HEK293 (cell line): ENCODE data around the gene GLIS1.

Experiments used
- CTCF ChIA-PET: fragments of 350-600 bp; formaldehyde crosslinking; extraction: SDS; loops from one replicate; lab custom pipeline; 2021; ENCODE audit warnings: antibody characterized with exemption; lab: Yijun Ruan, JAX
- POLR2A ChIA-PET: fragments of 300-600 bp; formaldehyde crosslinking; extraction: SDS; loops from one replicate; lab custom pipeline; 2020; ENCODE audit warnings: antibody characterized with exemption, inconsistent platforms; lab: Yijun Ruan, JAX
- H3K27ac ChIP-seq: fragments of 200-500 bp; sonication (Bioruptor generic); 2 replicates; pipeline ENCODE4 v1.5.1; 2014; ENCODE audit warnings: low read depth, low read length, control low read depth, inconsistent platforms; ENCODE audit errors: extremely low read depth
- H3K36me3 ChIP-seq, 2 experiments: fragments of 200-500 bp in 1 of 2; sonication (Bioruptor generic) in 1 of 2; 1 replicate in 1 of 2; 2 replicates in 1 of 2; pipeline ENCODE4 v1.5.1; 2014 to 2017; ENCODE audit warnings: inconsistent platforms in 2 of 2, low read length in 2 of 2; ENCODE audit not compliant: control insufficient read depth in 2 of 2, insufficient read depth in 1 of 2
- H3K4me1 ChIP-seq: fragments of 200-500 bp; sonication (Bioruptor generic); 2 replicates; pipeline ENCODE4 v1.5.1; 2014; ENCODE audit warnings: mild to moderate bottlenecking, low read length, inconsistent platforms; ENCODE audit not compliant: control insufficient read depth, insufficient read depth
- H3K4me3 ChIP-seq: 2 replicates; pipeline ENCODE4 v1.5.1; 2011; ENCODE audit warnings: low read depth, mild to moderate bottlenecking, control low read depth, low read length, moderate library complexity
- H3K9me3 ChIP-seq: fragments of 200-500 bp; sonication (Bioruptor generic); 2 replicates; pipeline ENCODE4 v1.5.1; 2014; ENCODE audit warnings: low read depth, low read length, inconsistent platforms; ENCODE audit not compliant: control insufficient read depth, insufficient read depth
- AEBP2 ChIP-seq: fragments of 450-650 bp; formaldehyde crosslinking; IDR thresholded peaks from 2 replicates; pipeline ENCODE4 v1.5.1; 2016; ENCODE audit warnings: missing biosample characterization, missing genetic modification characterization, borderline replicate concordance
- GLIS1 ChIP-seq: fragments of 450-650 bp; formaldehyde crosslinking; IDR thresholded peaks from 2 replicates; pipeline ENCODE4 v1.5.1; 2016; ENCODE audit warnings: missing biosample characterization, missing genetic modification characterization
- KLF10 ChIP-seq: fragments of 450-650 bp; IDR thresholded peaks from 2 replicates; pipeline ENCODE4 v1.5.1; 2018; ENCODE audit warnings: missing biosample characterization, mild to moderate bottlenecking, missing genetic modification characterization
- KLF7 ChIP-seq: fragments of 450-650 bp; formaldehyde crosslinking; IDR thresholded peaks from 2 replicates; pipeline ENCODE4 v1.5.1; 2016; ENCODE audit warnings: missing biosample characterization, missing genetic modification characterization, borderline replicate concordance
- PRDM6 ChIP-seq: fragments of 450-650 bp; formaldehyde crosslinking; IDR thresholded peaks from 2 replicates; pipeline ENCODE4 v1.5.1; 2017; ENCODE audit warnings: missing biosample characterization, missing genetic modification characterization
- RBAK ChIP-seq: fragments of 450-650 bp; formaldehyde crosslinking; IDR thresholded peaks from 2 replicates; pipeline ENCODE4 v1.5.1; 2016; ENCODE audit warnings: missing biosample characterization, missing genetic modification characterization
- SCRT1 ChIP-seq: fragments of 450-650 bp; formaldehyde crosslinking; IDR thresholded peaks from 2 replicates; pipeline ENCODE4 v1.5.1; 2016; ENCODE audit warnings: missing biosample characterization, missing genetic modification characterization, borderline replicate concordance
- ZBTB21 ChIP-seq: fragments of 450-650 bp; formaldehyde crosslinking; IDR thresholded peaks from 2 replicates; pipeline ENCODE4 v1.5.1; 2017; ENCODE audit warnings: missing biosample characterization, missing genetic modification characterization
- ZBTB26 ChIP-seq: fragments of 450-650 bp; formaldehyde crosslinking; optimal IDR thresholded peaks from 2 replicates; pipeline ENCODE3; 2016; ENCODE audit warnings: missing biosample characterization, mild to moderate bottlenecking, missing genetic modification characterization
- ZFP3 ChIP-seq: fragments of 450-650 bp; formaldehyde crosslinking; IDR thresholded peaks from 2 replicates; pipeline ENCODE4 v1.5.1; 2016; ENCODE audit warnings: low read depth, missing biosample characterization, missing genetic modification characterization
- ZNF146 ChIP-seq: fragments of 450-650 bp; formaldehyde crosslinking; IDR thresholded peaks from 2 replicates; pipeline ENCODE4 v1.5.1; 2016; ENCODE audit warnings: missing biosample characterization, missing genetic modification characterization
- ZNF16 ChIP-seq: fragments of 450-650 bp; formaldehyde crosslinking; IDR thresholded peaks from 2 replicates; pipeline ENCODE4 v1.5.1; 2016; ENCODE audit warnings: low read depth, missing biosample characterization, missing genetic modification characterization
- ZNF169 ChIP-seq: fragments of 450-650 bp; formaldehyde crosslinking; IDR thresholded peaks from 2 replicates; pipeline ENCODE4 v1.5.1; 2016; ENCODE audit warnings: missing biosample characterization, missing genetic modification characterization
- ZNF174 ChIP-seq: fragments of 450-650 bp; formaldehyde crosslinking; IDR thresholded peaks from 2 replicates; pipeline ENCODE4 v1.5.0; 2017; ENCODE audit warnings: missing biosample characterization, mild to moderate bottlenecking, missing genetic modification characterization
- ZNF202 ChIP-seq: fragments of 450-650 bp; formaldehyde crosslinking; IDR thresholded peaks from 2 replicates; pipeline ENCODE4 v1.5.1; 2016; ENCODE audit warnings: missing biosample characterization, missing genetic modification characterization, borderline replicate concordance
- ZNF211 ChIP-seq: fragments of 450-650 bp; formaldehyde crosslinking; IDR thresholded peaks from 2 replicates; pipeline ENCODE4 v1.5.1; 2016; ENCODE audit warnings: low read depth, missing biosample characterization, missing genetic modification characterization
- ZNF354C ChIP-seq: fragments of 450-650 bp; formaldehyde crosslinking; IDR thresholded peaks from 2 replicates; pipeline ENCODE4 v1.5.1; 2016; ENCODE audit warnings: missing biosample characterization, missing genetic modification characterization, low read depth, borderline replicate concordance
- ZNF37A ChIP-seq: fragments of 450-650 bp; IDR thresholded peaks from 2 replicates; pipeline ENCODE4 v1.5.1; 2018; ENCODE audit warnings: missing biosample characterization, missing genetic modification characterization
- ZNF530 ChIP-seq: fragments of 450-650 bp; formaldehyde crosslinking; IDR thresholded peaks from 2 replicates; pipeline ENCODE4 v1.5.1; 2016; ENCODE audit warnings: low read depth, missing biosample characterization, missing genetic modification characterization
- ZNF555 ChIP-seq: fragments of 450-650 bp; formaldehyde crosslinking; conservative IDR thresholded peaks from 2 replicates; pipeline ENCODE4 v1.5.1; 2017; ENCODE audit warnings: missing biosample characterization, mild to moderate bottlenecking, missing genetic modification characterization, inconsistent platforms
- ZNF561 ChIP-seq: fragments of 450-650 bp; IDR thresholded peaks from 2 replicates; pipeline ENCODE4 v1.5.1; 2018; ENCODE audit warnings: missing biosample characterization, missing genetic modification characterization, borderline replicate concordance
- ZNF585B ChIP-seq: fragments of 450-650 bp; formaldehyde crosslinking; IDR thresholded peaks from 2 replicates; pipeline ENCODE4 v1.5.1; 2016; ENCODE audit warnings: missing biosample characterization, missing genetic modification characterization
- ZNF596 ChIP-seq: fragments of 450-650 bp; IDR thresholded peaks from 2 replicates; pipeline ENCODE4 v1.5.0; 2018; ENCODE audit warnings: missing biosample characterization, mild to moderate bottlenecking, missing genetic modification characterization, moderate library complexity
- ZNF623 ChIP-seq: fragments of 450-650 bp; formaldehyde crosslinking; IDR thresholded peaks from 2 replicates; pipeline ENCODE4 v1.5.1; 2016; ENCODE audit warnings: missing biosample characterization, missing genetic modification characterization
- ZNF664 ChIP-seq: fragments of 450-650 bp; formaldehyde crosslinking; IDR thresholded peaks from 2 replicates; pipeline ENCODE4 v1.5.1; 2016; ENCODE audit warnings: missing biosample characterization, missing genetic modification characterization
- ZNF76 ChIP-seq: fragments of 450-650 bp; formaldehyde crosslinking; IDR thresholded peaks from 2 replicates; pipeline ENCODE4; 2016; ENCODE audit warnings: low read depth, missing biosample characterization, missing genetic modification characterization, borderline replicate concordance
- ZNF843 ChIP-seq: fragments of 450-650 bp; formaldehyde crosslinking; IDR thresholded peaks from 2 replicates; pipeline ENCODE4 v1.5.1; 2016; ENCODE audit warnings: missing biosample characterization, missing genetic modification characterization
- ZSCAN23 ChIP-seq: fragments of 450-650 bp; formaldehyde crosslinking; IDR thresholded peaks from 2 replicates; pipeline ENCODE4 v1.5.1; 2016; ENCODE audit warnings: missing biosample characterization, missing genetic modification characterization
- ZXDB ChIP-seq: fragments of 450-650 bp; formaldehyde crosslinking; IDR thresholded peaks from 2 replicates; pipeline ENCODE4 v1.5.1; 2016; ENCODE audit warnings: missing biosample characterization, missing genetic modification characterization

GLIS1 gene

GRCh38 chr1:53766194-53766742, 27.3 kb upstream of the GLIS1 start (continued):
- TF ChIP-seq ZNF555 (tag by site-specific recombination) = no peak
- TF ChIP-seq, all 188 proteins: peak for 0

- Histone ChIP-seq H3K27ac (no peak overlapping the region), H3K4me3 (no peak overlapping the region), H3K9me3 (no peaks in the 10 kb centered on the region), H3K36me3 (peaks cover 12 to 38% of the 10 kb centered on the region in 2 experiments), H3K4me1 (no peaks in the 10 kb centered on the region)
- TF ChIP-seq ZNF76 (tag by site-specific recombination) (no peak), ZNF211 (tag by site-specific recombination) (no peak), ZNF169 (tag by site-specific recombination) (no peak), AEBP2 (tag by site-specific recombination) (no peak), KLF10 (tag by site-specific recombination) (no peak), PRDM6 (no peak), ZNF202 (tag by site-specific recombination) (no peak), ZNF585B (no peak), ZSCAN23 (tag by site-specific recombination) (no peak), ZNF174 (tag by site-specific recombination) (no peak), ZNF623 (tag by site-specific recombination) (no peak), GLIS1 (tag by site-specific recombination) (no peak), ZNF843 (tag by site-specific recombination) (no peak), ZNF37A (no peak), ZFP3 (no peak), ZBTB21 (tag by site-specific recombination) (no peak), ZNF354C (tag by site-specific recombination) (no peak)
- POLR2A ChIA-PET = interaction anchor here (0.6 kb wide), 1 partner anchor 43 kb away, joined by 3 read pairs; no protein-coding TSS in a partner anchor
- CTCF ChIA-PET = interaction anchor here (0.6 to 2.3 kb wide), 2 partner anchors 10 to 147 kb away, joined by 3 to 6 read pairs; no protein-coding TSS in a partner anchor
These were observed 26.7 kb upstream of the GLIS1 start for GRCh38 chr1:53765657-53766056.

- no peak overlapping the region for H3K27ac ChIP-seq
- POLR2A ChIA-PET = no interaction called here
- CTCF ChIA-PET = interaction anchor here (1.2 kb wide), 2 partner anchors 80 to 278 kb away, joined by 3 to 4 read pairs; no protein-coding TSS in a partner anchor
- H3K9me3 ChIP-seq = no peaks in the 10 kb centered on the region
- peaks cover 6 to 28% of the 10 kb centered on the region in 2 experiments; a peak in 2 of 3 replicates for H3K36me3 ChIP-seq
- H3K4me1 ChIP-seq = no peaks in the 10 kb centered on the region
- no peak overlapping the region for H3K4me3 ChIP-seq
- TF ChIP-seq RBAK (tag by site-specific recombination) = no peak
- TF ChIP-seq ZNF561 (tag by site-specific recombination) = no peak
- no peak for TF ChIP-seq ZXDB (tag by site-specific recombination)
- no peak for TF ChIP-seq ZNF16 (tag by site-specific recombination)
- no peak for TF ChIP-seq ZNF555 (tag by site-specific recombination)
- TF ChIP-seq ZBTB26 (tag by site-specific recombination) = no peak
- no peak for TF ChIP-seq ZNF146 (tag by site-specific recombination)
- TF ChIP-seq KLF7 (tag by site-specific recombination) = no peak
- no peak for TF ChIP-seq ZNF530 (tag by site-specific recombination)
- TF ChIP-seq ZNF596 = no peak
- no peak for TF ChIP-seq SCRT1 (tag by site-specific recombination)
- TF ChIP-seq ZNF664 = no peak
These were observed 24.9 kb upstream of the GLIS1 start for GRCh38 chr1:53763911-53764310.
